Peyer's patch (tissue), 4 donors: Measurements from ENCODE around the gene NAA80.

Experiments
- CTCF ChIP-seq, 6 experiments: fragments of 450-650 bp in 4 of 6; fragments of 200-600 bp in 2 of 6; sonication (generic) in 1 of 6; IDR thresholded peaks; one replicate each; pipeline ENCODE4 v1.5.1; 2017 to 2019; ENCODE audit warnings: antibody characterized with exemption in 6 of 6, mild to moderate bottlenecking in 3 of 6, moderate library complexity in 1 of 6
- POLR2A ChIP-seq, 2 donors: fragments of 450-650 bp; IDR thresholded peaks; one replicate each; pipeline ENCODE4 v1.5.1; 2017; ENCODE audit warnings: antibody characterized with exemption in 2 of 2, mild to moderate bottlenecking in 2 of 2, moderate library complexity in 2 of 2

GRCh38 chr3:50345008-50345407 lies 45.8 kb upstream of the NAA80 start:
- TF ChIP-seq CTCF (IDR thresholded peaks at IDR 0.05) (no peak), POLR2A (IDR thresholded peaks at IDR 0.05) (no peak)
